ENCODE measurements around the gene TEX261. TPM values are rescaled to one million over a fixed set of nuclear protein-coding genes. Genes with fewer than 3 reads are reported as not detected.
"Not testable (repeated sequence)": the region's sequence is repeated elsewhere in the genome, so short reads cannot be mapped to it uniquely, and the experiment has no call there.

TEX261 gene
- total and polyA plus RNA-seq, 2 of the 8 experiments (the other 6 are each of a cell fraction or from before 2014, with no cell fraction given): 25.2 to 30.1 TPM

DNA sequence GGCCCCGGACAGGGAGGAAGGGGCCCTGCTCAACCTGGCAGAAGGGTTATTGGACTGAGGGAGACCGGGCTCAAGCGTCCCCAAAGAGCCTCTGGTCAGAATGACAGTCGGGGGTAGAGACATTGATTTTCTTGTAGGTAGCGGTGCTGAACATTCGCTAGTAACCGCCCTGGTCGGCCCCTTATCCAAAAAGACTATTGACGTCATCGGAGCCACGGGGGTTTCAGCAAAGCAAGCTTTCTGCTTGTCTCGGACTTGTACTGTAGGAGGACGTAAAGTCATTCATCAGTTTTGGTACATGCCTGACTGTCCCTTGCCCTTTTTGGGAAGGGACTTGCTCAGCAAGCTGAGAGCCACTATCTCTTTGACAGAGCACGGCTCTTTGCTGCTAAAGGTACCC lies 26.7 kb upstream of the TEX261 start:
- H3K23ac ChIP-seq (ENCODE audit: insufficient read length); FAIRE-seq; H3K79me2 ChIP-seq (ENCODE audit: control insufficient read depth in 1 of 2, insufficient read depth in 2 of 2, low read length in 2 of 2); H2BK120ac ChIP-seq (replicated peaks; ENCODE audit: low read depth, low read length); H3K4ac ChIP-seq (replicated peaks; ENCODE audit: insufficient read length, low read depth, low read length); H2BK15ac ChIP-seq (ENCODE audit: low read length); H2BK5ac ChIP-seq (ENCODE audit: low read depth, low read length); H4K91ac ChIP-seq (replicated peaks; ENCODE audit: insufficient read length, low read length); DNase-seq (ENCODE audit: low read depth in 1 of 2, low spot score in 2 of 2); H3K18ac ChIP-seq (ENCODE audit: extremely low read depth, low read length); H3K23me2 ChIP-seq (ENCODE audit: low read depth, low read length); H4K20me1 ChIP-seq (replicated peaks in 1 of 2; ENCODE audit: control insufficient read depth in 1 of 2, insufficient read depth in 2 of 2, low read length in 2 of 2); H3K36me3 ChIP-seq (ENCODE audit: control insufficient read depth in 2 of 4, insufficient read depth in 4 of 4, low read length in 3 of 4); H3K14ac ChIP-seq (ENCODE audit: insufficient read length); POLR2A ChIA-PET (ENCODE audit: partially characterized antibody); H3K4me2 ChIP-seq (ENCODE audit: insufficient read depth in 1 of 2, low read depth in 2 of 2, low read length in 2 of 2); H3K9me3 ChIP-seq (ENCODE audit: insufficient read depth in 2 of 2, low read depth in 1 of 2, low read length in 1 of 2); H2AFZ ChIP-seq (ENCODE audit: low read length); H3K56ac ChIP-seq (replicated peaks; ENCODE audit: insufficient read length, low read depth, low read length); H3K79me1 ChIP-seq (ENCODE audit: low read depth, low read length); H2BK20ac ChIP-seq (ENCODE audit: low read length); H3K27me3 ChIP-seq (replicated peaks in 1 of 4; ENCODE audit: control insufficient read depth in 3 of 4, extremely low read depth in 1 of 4, insufficient read depth in 3 of 4, low read length in 3 of 4); H2AK5ac ChIP-seq (ENCODE audit: low read depth, low read length); H3K27ac ChIP-seq (ENCODE audit: low read depth, low read length); H3K4me1 ChIP-seq (replicated peaks in 1 of 4; ENCODE audit: control insufficient read depth in 3 of 4, insufficient read depth in 4 of 4, low read length in 3 of 4); H3K9ac ChIP-seq (replicated peaks in 1 of 4; ENCODE audit: extremely low read depth in 1 of 4, low read depth in 3 of 4, low read length in 3 of 4); H4K8ac ChIP-seq (ENCODE audit: extremely low read depth, insufficient read depth, low read length); H2BK12ac ChIP-seq (ENCODE audit: low read depth, low read length); H3K4me3 ChIP-seq (ENCODE audit: extremely low read depth in 1 of 4, insufficient read depth in 2 of 4, low read depth in 3 of 4, low read length in 4 of 4); H4K5ac ChIP-seq (ENCODE audit: insufficient read length, low read depth, low read length): not testable (repeated sequence)
- 91% methylated on average over 14 of the region's 14 CpGs; no CpG with 5 or more reads in 1 of the 2 experiments for WGBS, 2 experiments (ENCODE audit: extremely low coverage in 1 of 2, insufficient coverage in 1 of 2, insufficient read length in 1 of 2, insufficient replicate concordance in 2 of 2, low coverage in 1 of 2, low lambda C conversion rate in 2 of 2, missing lambda C conversion rate in 1 of 2)
- CTCF ChIA-PET (ENCODE audit: partially characterized antibody): interaction anchor here (0.9 to 1.5 kb wide), 5 partner anchors 15 to 46 kb away, joined by 3 to 6 read pairs (median 3); no protein-coding TSS in a partner anchor

DNA sequence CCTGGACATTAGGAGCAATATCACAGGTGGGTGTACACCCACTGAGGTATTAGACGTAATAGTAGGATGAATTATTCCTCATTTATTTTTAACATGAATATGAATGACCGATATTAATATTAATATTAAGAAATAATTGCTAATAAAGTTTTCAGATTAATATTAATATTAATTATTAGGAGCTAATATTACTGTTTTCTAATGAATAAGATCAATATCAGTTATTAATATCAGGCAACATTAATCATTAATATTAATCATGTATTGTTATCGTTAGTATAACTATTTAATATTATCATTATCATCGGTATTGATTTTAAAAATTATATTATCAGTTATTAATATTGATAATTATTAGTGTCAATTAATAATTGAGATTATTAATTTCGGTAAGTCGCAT lies 25.3 kb upstream of the TEX261 start:
- H3K27ac ChIP-seq (ENCODE audit: low read depth, low read length); H2AFZ ChIP-seq (ENCODE audit: low read length); H3K4me3 ChIP-seq (ENCODE audit: extremely low read depth in 1 of 4, insufficient read depth in 2 of 4, low read depth in 3 of 4, low read length in 4 of 4); H2BK120ac ChIP-seq (replicated peaks; ENCODE audit: low read depth, low read length); H3K9ac ChIP-seq (replicated peaks in 1 of 4; ENCODE audit: extremely low read depth in 1 of 4, low read depth in 3 of 4, low read length in 3 of 4); DNase-seq (ENCODE audit: low read depth in 1 of 2, low spot score in 2 of 2); FAIRE-seq; H3K4me1 ChIP-seq (replicated peaks in 1 of 4; ENCODE audit: control insufficient read depth in 3 of 4, insufficient read depth in 4 of 4, low read length in 3 of 4); H3K27me3 ChIP-seq (replicated peaks in 1 of 4; ENCODE audit: control insufficient read depth in 3 of 4, extremely low read depth in 1 of 4, insufficient read depth in 3 of 4, low read length in 3 of 4); H3K36me3 ChIP-seq (ENCODE audit: control insufficient read depth in 2 of 4, insufficient read depth in 4 of 4, low read length in 3 of 4); H3K79me1 ChIP-seq (ENCODE audit: low read depth, low read length); H3K14ac ChIP-seq (ENCODE audit: insufficient read length); H2BK20ac ChIP-seq (ENCODE audit: low read length); H3K23me2 ChIP-seq (ENCODE audit: low read depth, low read length); H4K8ac ChIP-seq (ENCODE audit: extremely low read depth, insufficient read depth, low read length); H3K23ac ChIP-seq (ENCODE audit: insufficient read length); H3K9me3 ChIP-seq (ENCODE audit: insufficient read depth in 2 of 2, low read depth in 1 of 2, low read length in 1 of 2); POLR2A ChIA-PET (ENCODE audit: partially characterized antibody); H3K4me2 ChIP-seq (ENCODE audit: insufficient read depth in 1 of 2, low read depth in 2 of 2, low read length in 2 of 2); H3K56ac ChIP-seq (replicated peaks; ENCODE audit: insufficient read length, low read depth, low read length); H2BK5ac ChIP-seq (ENCODE audit: low read depth, low read length); H3K18ac ChIP-seq (ENCODE audit: extremely low read depth, low read length); H2AK5ac ChIP-seq (ENCODE audit: low read depth, low read length); H4K20me1 ChIP-seq (replicated peaks in 1 of 2; ENCODE audit: control insufficient read depth in 1 of 2, insufficient read depth in 2 of 2, low read length in 2 of 2); H3K79me2 ChIP-seq (ENCODE audit: control insufficient read depth in 1 of 2, insufficient read depth in 2 of 2, low read length in 2 of 2); H4K91ac ChIP-seq (replicated peaks; ENCODE audit: insufficient read length, low read length); H2BK15ac ChIP-seq (ENCODE audit: low read length); H4K5ac ChIP-seq (ENCODE audit: insufficient read length, low read depth, low read length); H3K4ac ChIP-seq (replicated peaks; ENCODE audit: insufficient read length, low read depth, low read length); H2BK12ac ChIP-seq (ENCODE audit: low read depth, low read length): not testable (repeated sequence)
- CTCF ChIA-PET (ENCODE audit: partially characterized antibody): interaction anchor here (0.6 to 0.7 kb wide), 2 partner anchors 79 to 80 kb away, joined by 3 to 4 read pairs; no protein-coding TSS in a partner anchor
- 90% methylated on average over 6 of the region's 6 CpGs; no CpG with 5 or more reads in 1 of the 2 experiments for WGBS, 2 experiments (ENCODE audit: extremely low coverage in 1 of 2, insufficient coverage in 1 of 2, insufficient read length in 1 of 2, insufficient replicate concordance in 2 of 2, low coverage in 1 of 2, low lambda C conversion rate in 2 of 2, missing lambda C conversion rate in 1 of 2)

Measured in H1 (cell line).